ENCODE measurements around the gene PLXNC1.
"Not testable (repeated sequence)": the region's sequence is repeated elsewhere in the genome, so short reads cannot be mapped to it uniquely, and the experiment has no call there.

Gene PLXNC1

DNA sequence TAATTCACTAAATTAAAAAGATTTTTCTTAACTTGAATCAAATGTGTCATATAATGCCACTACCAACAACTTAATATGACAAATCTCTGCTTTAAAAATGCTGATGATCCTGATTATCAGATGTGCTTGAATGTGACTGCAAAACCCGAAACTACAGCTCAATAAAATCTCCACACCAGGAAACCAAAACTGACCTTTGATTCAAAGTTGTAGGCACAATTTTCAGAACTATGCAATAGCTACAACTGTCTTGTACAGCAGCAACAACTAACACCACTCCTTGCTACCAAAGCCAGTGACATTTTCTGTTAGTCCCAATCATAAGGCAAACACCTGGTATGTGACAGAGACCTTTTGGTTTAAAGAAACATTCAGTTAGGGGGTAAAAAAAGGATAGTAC, 164.0 kb downstream of the PLXNC1 start:
- Histone ChIP-seq H3K9ac (ENCODE audit: low read depth, low read length, poor library complexity, severe bottlenecking) (no peak overlapping the region), H3K79me2 (ENCODE audit: insufficient read depth, low read length) (no peaks in the 10 kb centered on the region), H3K36me3 (ENCODE audit: insufficient read depth, low read length) (peaks cover 21% of the 10 kb centered on the region; the same call in 1 of the 2 replicates), H3K9me2 (replicated peaks; ENCODE audit: low read depth, low read length) (no peaks in the 10 kb centered on the region), H2AFZ (ENCODE audit: low read length) (no peak overlapping the region), H3K4me2 (ENCODE audit: low read depth, low read length, poor library complexity, severe bottlenecking) (no peak overlapping the region), H3F3A (ENCODE audit: low read depth) (no peaks in the 10 kb centered on the region), H3K4me3 (ENCODE audit: low read length, poor library complexity, severe bottlenecking) (no peak overlapping the region), H4K20me1 (ENCODE audit: insufficient read depth, low read length, poor library complexity, severe bottlenecking) (no peaks in the 10 kb centered on the region), H3K9me3 (ENCODE audit: insufficient read depth, low read depth, low read length) (no peaks in the 10 kb centered on the region), H3K4me1 (ENCODE audit: insufficient read depth, low read length, poor library complexity, severe bottlenecking) (no peaks in the 10 kb centered on the region), H3K27me3 (ENCODE audit: insufficient read depth, low read length, poor library complexity, severe bottlenecking) (no peaks in the 10 kb centered on the region)
- TF ChIP-seq CTCF (conservative IDR thresholded peaks at IDR 0.05; ENCODE audit: low read length) (no peak), EZH2phosphoT487 (IDR thresholded peaks at IDR 0.05; ENCODE audit: borderline replicate concordance) (no peak)

GRCh38 chr12:94316600-94316999, 168.2 kb downstream of the PLXNC1 start:
- not testable (repeated sequence) for H4K20me1 ChIP-seq (ENCODE audit: insufficient read depth, low read length, poor library complexity, severe bottlenecking); H2AFZ ChIP-seq (ENCODE audit: low read length); H3K36me3 ChIP-seq (ENCODE audit: insufficient read depth, low read length); H3F3A ChIP-seq (ENCODE audit: low read depth); H3K79me2 ChIP-seq (ENCODE audit: insufficient read depth, low read length); H3K9me2 ChIP-seq (replicated peaks; ENCODE audit: low read depth, low read length); H3K27me3 ChIP-seq (ENCODE audit: insufficient read depth, low read length, poor library complexity, severe bottlenecking); H3K4me2 ChIP-seq (ENCODE audit: low read depth, low read length, poor library complexity, severe bottlenecking); H3K4me1 ChIP-seq (ENCODE audit: insufficient read depth, low read length, poor library complexity, severe bottlenecking); H3K9ac ChIP-seq (ENCODE audit: low read depth, low read length, poor library complexity, severe bottlenecking); H3K4me3 ChIP-seq (ENCODE audit: low read length, poor library complexity, severe bottlenecking)
- H3K9me3 ChIP-seq (ENCODE audit: insufficient read depth, low read depth, low read length) = peaks cover 20% of the 10 kb centered on the region; the same call in 1 of the 2 replicates

DNA sequence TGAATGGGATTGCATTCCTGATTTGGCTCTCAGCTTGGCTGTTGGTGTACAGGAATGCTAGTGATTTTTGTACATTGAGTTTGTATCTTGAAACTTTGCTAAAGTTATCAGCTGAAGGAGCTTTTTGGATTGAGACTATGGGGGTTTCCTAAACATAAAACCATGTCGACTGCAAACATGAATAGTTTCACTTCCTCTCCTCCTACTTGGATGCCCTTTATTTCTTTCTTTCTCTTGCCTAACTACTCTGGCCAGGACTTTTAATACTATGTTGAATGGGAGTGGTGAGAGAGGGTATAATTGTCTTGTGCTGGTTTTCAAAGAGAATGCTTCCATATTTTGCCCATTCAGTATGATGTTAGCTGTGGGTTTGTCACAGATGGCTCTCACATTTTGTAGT, 169.8 kb downstream of the PLXNC1 start:
- Histone ChIP-seq H3F3A (ENCODE audit: low read depth) (no peaks in the 10 kb centered on the region), H3K36me3 (ENCODE audit: insufficient read depth, low read length) (peaks cover 23% of the 10 kb centered on the region; the same call in 1 of the 2 replicates), H3K27me3 (ENCODE audit: insufficient read depth, low read length, poor library complexity, severe bottlenecking) (no peaks in the 10 kb centered on the region), H3K9me2 (replicated peaks; ENCODE audit: low read depth, low read length) (no peaks in the 10 kb centered on the region), H3K4me1 (ENCODE audit: insufficient read depth, low read length, poor library complexity, severe bottlenecking) (no peaks in the 10 kb centered on the region), H3K9ac (ENCODE audit: low read depth, low read length, poor library complexity, severe bottlenecking) (no peak overlapping the region), H3K79me2 (ENCODE audit: insufficient read depth, low read length) (no peaks in the 10 kb centered on the region), H3K9me3 (ENCODE audit: insufficient read depth, low read depth, low read length) (peaks cover 21% of the 10 kb centered on the region; the same call in 1 of the 2 replicates), H3K4me2 (ENCODE audit: low read depth, low read length, poor library complexity, severe bottlenecking) (no peak overlapping the region), H4K20me1 (ENCODE audit: insufficient read depth, low read length, poor library complexity, severe bottlenecking) (no peaks in the 10 kb centered on the region), H2AFZ (ENCODE audit: low read length) (no peak overlapping the region), H3K4me3 (ENCODE audit: low read length, poor library complexity, severe bottlenecking) (no peak overlapping the region)
- no peak for TF ChIP-seq EZH2phosphoT487 (IDR thresholded peaks at IDR 0.05; ENCODE audit: borderline replicate concordance)
- TF ChIP-seq CTCF (conservative IDR thresholded peaks at IDR 0.05; ENCODE audit: low read length) = no peak

DNA sequence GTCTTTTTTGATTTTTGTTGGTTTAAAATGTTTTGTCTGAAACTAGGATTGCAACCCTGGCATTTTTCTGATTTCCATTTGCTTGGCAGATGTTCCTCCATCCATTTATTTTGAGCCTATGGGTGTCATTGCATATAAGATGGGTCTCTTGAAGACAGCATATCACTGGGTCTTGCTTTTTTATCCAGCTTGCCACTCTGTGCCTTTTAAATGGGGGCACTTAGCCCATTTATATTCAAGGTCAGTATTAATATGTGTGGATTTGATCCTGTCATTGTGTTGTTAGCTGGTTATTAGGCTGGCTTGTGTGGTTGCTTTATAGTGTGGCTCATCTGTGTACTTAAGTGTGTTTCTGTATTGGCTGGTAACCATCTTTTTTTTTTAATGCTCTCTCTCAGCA, 171.7 kb downstream of the PLXNC1 start:
- H4K20me1 ChIP-seq (ENCODE audit: insufficient read depth, low read length, poor library complexity, severe bottlenecking) = no peaks in the 10 kb centered on the region
- H3K4me1 ChIP-seq (ENCODE audit: insufficient read depth, low read length, poor library complexity, severe bottlenecking) = no peaks in the 10 kb centered on the region
- no peak overlapping the region for H2AFZ ChIP-seq (ENCODE audit: low read length)
- H3K4me2 ChIP-seq (ENCODE audit: low read depth, low read length, poor library complexity, severe bottlenecking) = no peak overlapping the region
- TF ChIP-seq EZH2phosphoT487 (IDR thresholded peaks at IDR 0.05; ENCODE audit: borderline replicate concordance) (no peak), CTCF (conservative IDR thresholded peaks at IDR 0.05; ENCODE audit: low read length) (no peak)
- no peaks in the 10 kb centered on the region for H3F3A ChIP-seq (ENCODE audit: low read depth)
- H3K9me2 ChIP-seq (replicated peaks; ENCODE audit: low read depth, low read length) = no peaks in the 10 kb centered on the region
- H3K79me2 ChIP-seq (ENCODE audit: insufficient read depth, low read length) = no peaks in the 10 kb centered on the region
- H3K9me3 ChIP-seq (ENCODE audit: insufficient read depth, low read depth, low read length) = peaks cover 21% of the 10 kb centered on the region; the same call in 1 of the 2 replicates
- no peak overlapping the region for H3K4me3 ChIP-seq (ENCODE audit: low read length, poor library complexity, severe bottlenecking)
- peaks cover 29% of the 10 kb centered on the region; the same call in 1 of the 2 replicates for H3K36me3 ChIP-seq (ENCODE audit: insufficient read depth, low read length)
- no peak overlapping the region for H3K9ac ChIP-seq (ENCODE audit: low read depth, low read length, poor library complexity, severe bottlenecking)
- no peaks in the 10 kb centered on the region for H3K27me3 ChIP-seq (ENCODE audit: insufficient read depth, low read length, poor library complexity, severe bottlenecking)

Data from Loucy (cell line).